ENCODE measurements around the gene FLOT2. TPM values are rescaled to one million over a fixed set of nuclear protein-coding genes. Genes with fewer than 3 reads are reported as not detected.
A peak's percentile ranks its signal among the peaks of the same experiment; 100 is the strongest.

The FLOT2 gene
- total RNA-seq, 1 experiment from 2014 or later, result 23.1 TPM

- no peaks in the 10 kb centered on the region for H3K9me2 ChIP-seq (replicated peaks; ENCODE audit: low read length)
- no peak for DNase-seq
- peaks cover 15% of the 10 kb centered on the region for H3K4me1 ChIP-seq (ENCODE audit: insufficient read depth, low read length)
- no peaks in the 10 kb centered on the region for H4K20me1 ChIP-seq (ENCODE audit: low read length)
- H3K36me3 ChIP-seq (ENCODE audit: low read depth, low read length), result peaks cover 35% of the 10 kb centered on the region
- no peaks in the 10 kb centered on the region for H3F3A ChIP-seq (ENCODE audit: low read length, unreplicated experiment)
- H3K79me2 ChIP-seq (ENCODE audit: low read length), result no peaks in the 10 kb centered on the region
- intact Hi-C loops (cut with micrococcal nuclease), result loop anchor here (10.0 kb wide), 2 partner anchors 63 to 183 kb away; partner anchors contain the start of genes FAM222B, NEK8 and TLCD1
- H3K4me3 ChIP-seq (ENCODE audit: low read length), result no peak overlapping the region
- H3K9ac ChIP-seq (ENCODE audit: low read length), result no peak overlapping the region
- TF ChIP-seq EZH2phosphoT487 (IDR thresholded peaks at IDR 0.05; ENCODE audit: borderline replicate concordance, low read length) (no peak), CTCF (conservative IDR thresholded peaks at IDR 0.05; ENCODE audit: low read depth, low read length) (no peak), EZH2 (IDR thresholded peaks at IDR 0.05; ENCODE audit: low read length, unreplicated experiment) (no peak)
- no peak overlapping the region for H2AFZ ChIP-seq (ENCODE audit: low read length)
- H3K27ac ChIP-seq (ENCODE audit: low read length), result peak overlapping the region; percentile 68
- no peaks in the 10 kb centered on the region for H3K27me3 ChIP-seq (ENCODE audit: low read length)
- ChIA-PET POLR2A (ENCODE audit: unreplicated experiment) (no interaction called here), CTCF (no interaction called here)
- BruUV-seq (replicated peaks), result no TSS peak
- H3K9me3 ChIP-seq (ENCODE audit: low read length), result no peaks in the 10 kb centered on the region
- no peak for ATAC-seq
- no peak overlapping the region for H3K4me2 ChIP-seq (ENCODE audit: low read length)
Observed at GRCh38 chr17:28907709-28908475, 10.4 kb upstream of the FLOT2 start.

DNA sequence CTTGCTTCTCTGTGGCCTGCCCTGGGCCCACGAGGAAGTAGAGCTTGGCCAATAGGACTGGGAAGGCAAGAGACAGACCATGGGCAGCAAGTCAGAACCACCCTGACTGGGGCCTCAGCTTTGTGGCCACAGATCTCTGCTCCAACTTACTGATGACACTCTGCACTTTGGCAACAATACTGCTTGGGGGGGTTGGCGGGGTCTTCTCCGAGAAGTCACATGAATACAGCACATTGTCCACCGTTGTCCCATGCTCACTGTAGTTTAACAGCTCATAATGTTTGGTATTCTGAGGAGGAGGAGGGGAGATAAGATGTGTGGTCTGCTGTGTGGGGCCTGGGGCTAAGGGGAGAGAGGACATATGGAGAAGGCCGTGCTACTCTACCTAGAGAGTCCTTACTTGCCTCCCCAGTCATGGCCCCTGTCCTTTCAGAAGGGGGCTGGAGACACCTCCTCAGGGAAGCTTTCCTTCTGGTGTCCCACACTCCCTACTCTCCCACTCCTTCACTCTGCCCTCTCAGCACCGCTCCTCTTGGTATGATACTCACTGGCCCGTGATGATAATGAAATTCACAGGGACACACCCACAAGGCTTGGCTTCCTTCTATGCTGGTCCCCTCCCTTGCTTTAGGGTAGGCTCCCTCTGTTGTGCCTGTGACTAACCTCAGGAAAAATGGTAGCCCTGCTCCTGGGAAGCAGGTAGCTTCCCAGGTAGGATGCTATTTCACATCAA, 9.3 kb upstream of the FLOT2 start:
- CTCF ChIA-PET, result no interaction called here

More for the DNA sequence above, 9.3 kb upstream of the FLOT2 start:
- no peak for DNase-seq
- Histone ChIP-seq H3K4me3 (ENCODE audit: low read length) (no peak overlapping the region), H3K9ac (ENCODE audit: low read length) (no peak overlapping the region), H3K4me1 (ENCODE audit: insufficient read depth, low read length) (peaks cover 17% of the 10 kb centered on the region), H4K20me1 (ENCODE audit: low read length) (no peaks in the 10 kb centered on the region), H3K79me2 (ENCODE audit: low read length) (no peaks in the 10 kb centered on the region), H3K9me3 (ENCODE audit: low read length) (no peaks in the 10 kb centered on the region), H2AFZ (ENCODE audit: low read length) (no peak overlapping the region), H3K4me2 (ENCODE audit: low read length) (no peak overlapping the region), H3K27me3 (ENCODE audit: low read length) (no peaks in the 10 kb centered on the region), H3K9me2 (replicated peaks; ENCODE audit: low read length) (no peaks in the 10 kb centered on the region), H3K36me3 (ENCODE audit: low read depth, low read length) (peaks cover 26% of the 10 kb centered on the region), H3K27ac (ENCODE audit: low read length) (no peak overlapping the region), H3F3A (ENCODE audit: low read length, unreplicated experiment) (no peaks in the 10 kb centered on the region)
- intact Hi-C loops (cut with micrococcal nuclease), result loop anchor here (10.0 kb wide), 2 partner anchors 62 to 182 kb away; partner anchors contain the start of genes FAM222B, NEK8 and TLCD1
- no peak for TF ChIP-seq CTCF (conservative IDR thresholded peaks at IDR 0.05; ENCODE audit: low read depth, low read length)
- POLR2A ChIA-PET (ENCODE audit: unreplicated experiment), result no interaction called here
- no TSS peak for BruUV-seq (replicated peaks)
- no peak for ATAC-seq
